HG03139 (cell line): ENCODE results near the gene NANOGP8.
"Not testable (repeated sequence)": the region's sequence is repeated elsewhere in the genome, so short reads cannot be mapped to it uniquely, and the experiment has no call there.

Experiments
- ATAC-seq: cut with Tn5 transposase; IDR thresholded peaks from one replicate; pipeline ENCODE4 v1.9.1; 2021; ENCODE audit not compliant: unreplicated experiment

The NANOGP8 gene

GRCh38 chr15:35095941-35096340, 10.8 kb upstream of the NANOGP8 start:
- ATAC-seq = no peak

GRCh38 chr15:35092846-35093245, 7.8 kb upstream of the NANOGP8 start:
- ATAC-seq = no peak

GRCh38 chr15:35092311-35092710, 7.2 kb upstream of the NANOGP8 start:
- no peak for ATAC-seq

- no peak for ATAC-seq
Observed at GRCh38 chr15:35090104-35090807, 5.2 kb upstream of the NANOGP8 start.

- ATAC-seq = no peak
Observed at GRCh38 chr15:35089551-35089950, 4.5 kb upstream of the NANOGP8 start.

- ATAC-seq = no peak
Observed at GRCh38 chr15:35088329-35088728, 3.2 kb upstream of the NANOGP8 start.

- no peak for ATAC-seq
Observed at GRCh38 chr15:35087759-35088158, 2.7 kb upstream of the NANOGP8 start.

- ATAC-seq = not testable (repeated sequence)
Observed at GRCh38 chr15:35082371-35083348, 2.4 kb downstream of the NANOGP8 start.

GRCh38 chr15:35081626-35082365, 3.3 kb downstream of the NANOGP8 start:
- not testable (repeated sequence) for ATAC-seq

GRCh38 chr15:35080226-35080625, 4.9 kb downstream of the NANOGP8 start:
- ATAC-seq = no peak

- ATAC-seq = no peak
Observed at GRCh38 chr15:35078221-35078915, 6.7 kb downstream of the NANOGP8 start.

- ATAC-seq = no peak
Observed at GRCh38 chr15:35071106-35071505, 14.0 kb downstream of the NANOGP8 start.

GRCh38 chr15:35068846-35069475, 16.1 kb downstream of the NANOGP8 start:
- ATAC-seq = no peak

- ATAC-seq = no peak
Observed at GRCh38 chr15:35067496-35068347, 17.4 kb downstream of the NANOGP8 start.

- no peak for ATAC-seq
Observed at GRCh38 chr15:35066094-35066493, 19.0 kb downstream of the NANOGP8 start.

- no peak for ATAC-seq
Observed at GRCh38 chr15:35064576-35065190, 20.4 kb downstream of the NANOGP8 start.

- ATAC-seq = no peak
Observed at GRCh38 chr15:35062738-35063099, 22.4 kb downstream of the NANOGP8 start.

GRCh38 chr15:35061825-35062737, 23.0 kb downstream of the NANOGP8 start:
- ATAC-seq = no peak
